Tongue (tissue), 1 donor: ENCODE results near the gene KCNG1. TPM values are rescaled to one million over a fixed set of nuclear protein-coding genes. Genes with fewer than 3 reads are reported as not detected.

ENCODE experiments used
- total RNA-seq: library from RNA; depleted of rRNA; stranded (reverse); fragments of >200 nt; gene quantifications from one replicate; pipeline ENCODE4 v1.2.3, GENCODE V29; 2014

Gene KCNG1
- total RNA-seq, 1 donor from 2014 or later: 1.3 TPM

Other genes starting within 250 kb of the KCNG1 start
- gene BCAS4, start 228.0 kb downstream of the KCNG1 start, total RNA-seq: 1.0 TPM
- 66.4 TPM for gene ADNP, start 91.7 kb downstream of the KCNG1 start, total RNA-seq
- gene DPM1, start 64.6 kb downstream of the KCNG1 start, total RNA-seq: 73.5 TPM
- 4.7 TPM for gene MOCS3, start 64.3 kb downstream of the KCNG1 start, total RNA-seq